Measurements from ENCODE around the gene SATB2. TPM values are rescaled to one million over a fixed set of nuclear protein-coding genes. Genes with fewer than 3 reads are reported as not detected.

The SATB2 gene
- total RNA-seq, 1 experiment from 2014 or later = 13.8 TPM

DNA sequence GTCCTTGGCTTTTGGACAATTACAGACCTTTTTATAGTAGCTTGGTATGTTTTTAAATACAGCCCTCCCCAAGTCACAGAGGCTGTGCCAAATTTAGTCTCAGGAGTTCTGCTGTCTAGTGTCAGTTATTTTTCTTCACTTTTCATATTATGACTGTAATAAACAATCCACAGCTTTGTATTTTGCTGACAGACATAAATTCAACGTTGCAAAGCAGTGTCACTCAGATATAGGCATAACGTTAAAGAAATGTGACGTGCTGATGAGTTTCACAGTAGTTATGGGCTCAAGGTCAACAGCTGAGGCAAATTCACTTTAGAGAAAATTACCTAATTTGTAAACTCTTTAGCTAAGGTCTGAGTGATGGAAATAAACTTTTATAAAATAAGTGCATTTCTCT, 151.6 kb downstream of the SATB2 start:
- ChIA-PET RAD21 (ENCODE audit: low non-redundant PET in 1 of 2, low total read pairs in 2 of 2, uncharacterized antibody in 2 of 2, unreplicated experiment in 2 of 2) (no interaction called here), CTCF (no interaction called here), POLR2A (no interaction called here)
- Histone ChIP-seq H3K27me3 (ENCODE audit: insufficient read depth, low read length) (no peaks in the 10 kb centered on the region), H3K4me3 (replicated peaks in 1 of 2; ENCODE audit: low read depth in 1 of 2, low read length in 2 of 2) (no peak overlapping the region), H3K36me3 (ENCODE audit: control insufficient read depth in 1 of 2, insufficient read depth in 2 of 2, low read length in 2 of 2) (peaks cover 4% of the 10 kb centered on the region in 2 experiments; a peak in 2 of 4 replicates), H3K9me2 (ENCODE audit: insufficient read depth) (no peaks in the 10 kb centered on the region), H2AFZ (ENCODE audit: low read depth, low read length, poor library complexity, severe bottlenecking) (no peak overlapping the region), H3K27ac (ENCODE audit: low read depth, low read length) (no peak overlapping the region), H3K4me2 (ENCODE audit: low read length) (no peak overlapping the region), H4K20me1 (ENCODE audit: insufficient read depth) (no peaks in the 10 kb centered on the region; the same call in 1 of the 2 replicates), H3K4me1 (ENCODE audit: control insufficient read depth in 1 of 2, insufficient read depth in 2 of 2, low read length in 2 of 2) (no peaks in the 10 kb centered on the region), H3K79me2 (ENCODE audit: insufficient read depth, low read length) (no peaks in the 10 kb centered on the region), H3K9ac (ENCODE audit: low read length) (no peak overlapping the region), H3K9me3 (ENCODE audit: control insufficient read depth in 1 of 2, insufficient read depth in 1 of 2, low read depth in 1 of 2, low read length in 2 of 2) (no peaks in the 10 kb centered on the region)
- no TSS peak for BruUV-seq (replicated peaks)
- no peak for ATAC-seq
- TF ChIP-seq, protein P1, sequence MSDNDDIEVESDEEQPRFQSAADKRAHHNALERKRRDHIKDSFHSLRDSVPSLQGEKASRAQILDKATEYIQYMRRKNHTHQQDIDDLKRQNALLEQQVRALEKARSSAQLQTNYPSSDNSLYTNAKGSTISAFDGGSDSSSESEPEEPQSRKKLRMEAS (IDR thresholded peaks at IDR 0.05) = no peak
- TF ChIP-seq CBX3 (IDR thresholded peaks at IDR 0.05; ENCODE audit: low read depth) (no peak), ZNF274 (IDR thresholded peaks at IDR 0.05; ENCODE audit: low read depth, low read length) (no peak), EGR1 (IDR thresholded peaks at IDR 0.05; ENCODE audit: low read depth) (no peak), TCF7L2 (IDR thresholded peaks at IDR 0.05; ENCODE audit: borderline replicate concordance, extremely low read depth, insufficient read depth, insufficient read length) (no peak), EZH2 (IDR thresholded peaks at IDR 0.05) (no peak), FOSL1 (IDR thresholded peaks at IDR 0.05; ENCODE audit: low read depth) (no peak), ELF1 (IDR thresholded peaks at IDR 0.05; ENCODE audit: borderline replicate concordance, low read depth) (no peak), SIN3A (IDR thresholded peaks at IDR 0.05; ENCODE audit: low read depth) (no peak), RAD21 (IDR thresholded peaks at IDR 0.05; ENCODE audit: low read depth) (no peak)
- TF ChIP-seq, protein P2, sequence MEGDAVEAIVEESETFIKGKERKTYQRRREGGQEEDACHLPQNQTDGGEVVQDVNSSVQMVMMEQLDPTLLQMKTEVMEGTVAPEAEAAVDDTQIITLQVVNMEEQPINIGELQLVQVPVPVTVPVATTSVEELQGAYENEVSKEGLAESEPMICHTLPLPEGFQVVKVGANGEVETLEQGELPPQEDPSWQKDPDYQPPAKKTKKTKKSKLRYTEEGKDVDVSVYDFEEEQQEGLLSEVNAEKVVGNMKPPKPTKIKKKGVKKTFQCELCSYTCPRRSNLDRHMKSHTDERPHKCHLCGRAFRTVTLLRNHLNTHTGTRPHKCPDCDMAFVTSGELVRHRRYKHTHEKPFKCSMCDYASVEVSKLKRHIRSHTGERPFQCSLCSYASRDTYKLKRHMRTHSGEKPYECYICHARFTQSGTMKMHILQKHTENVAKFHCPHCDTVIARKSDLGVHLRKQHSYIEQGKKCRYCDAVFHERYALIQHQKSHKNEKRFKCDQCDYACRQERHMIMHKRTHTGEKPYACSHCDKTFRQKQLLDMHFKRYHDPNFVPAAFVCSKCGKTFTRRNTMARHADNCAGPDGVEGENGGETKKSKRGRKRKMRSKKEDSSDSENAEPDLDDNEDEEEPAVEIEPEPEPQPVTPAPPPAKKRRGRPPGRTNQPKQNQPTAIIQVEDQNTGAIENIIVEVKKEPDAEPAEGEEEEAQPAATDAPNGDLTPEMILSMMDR (IDR thresholded peaks at IDR 0.05 in 2 of 3, conservative IDR thresholded peaks at IDR 0.05 in 1 of 3; ENCODE audit: borderline replicate concordance in 1 of 3, insufficient read depth in 1 of 3, low read depth in 2 of 3, low read length in 2 of 3) = no peak
- TF ChIP-seq, protein P3, sequence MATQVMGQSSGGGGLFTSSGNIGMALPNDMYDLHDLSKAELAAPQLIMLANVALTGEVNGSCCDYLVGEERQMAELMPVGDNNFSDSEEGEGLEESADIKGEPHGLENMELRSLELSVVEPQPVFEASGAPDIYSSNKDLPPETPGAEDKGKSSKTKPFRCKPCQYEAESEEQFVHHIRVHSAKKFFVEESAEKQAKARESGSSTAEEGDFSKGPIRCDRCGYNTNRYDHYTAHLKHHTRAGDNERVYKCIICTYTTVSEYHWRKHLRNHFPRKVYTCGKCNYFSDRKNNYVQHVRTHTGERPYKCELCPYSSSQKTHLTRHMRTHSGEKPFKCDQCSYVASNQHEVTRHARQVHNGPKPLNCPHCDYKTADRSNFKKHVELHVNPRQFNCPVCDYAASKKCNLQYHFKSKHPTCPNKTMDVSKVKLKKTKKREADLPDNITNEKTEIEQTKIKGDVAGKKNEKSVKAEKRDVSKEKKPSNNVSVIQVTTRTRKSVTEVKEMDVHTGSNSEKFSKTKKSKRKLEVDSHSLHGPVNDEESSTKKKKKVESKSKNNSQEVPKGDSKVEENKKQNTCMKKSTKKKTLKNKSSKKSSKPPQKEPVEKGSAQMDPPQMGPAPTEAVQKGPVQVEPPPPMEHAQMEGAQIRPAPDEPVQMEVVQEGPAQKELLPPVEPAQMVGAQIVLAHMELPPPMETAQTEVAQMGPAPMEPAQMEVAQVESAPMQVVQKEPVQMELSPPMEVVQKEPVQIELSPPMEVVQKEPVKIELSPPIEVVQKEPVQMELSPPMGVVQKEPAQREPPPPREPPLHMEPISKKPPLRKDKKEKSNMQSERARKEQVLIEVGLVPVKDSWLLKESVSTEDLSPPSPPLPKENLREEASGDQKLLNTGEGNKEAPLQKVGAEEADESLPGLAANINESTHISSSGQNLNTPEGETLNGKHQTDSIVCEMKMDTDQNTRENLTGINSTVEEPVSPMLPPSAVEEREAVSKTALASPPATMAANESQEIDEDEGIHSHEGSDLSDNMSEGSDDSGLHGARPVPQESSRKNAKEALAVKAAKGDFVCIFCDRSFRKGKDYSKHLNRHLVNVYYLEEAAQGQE (IDR thresholded peaks at IDR 0.05; ENCODE audit: low read depth) = no peak
- TF ChIP-seq, protein P4, sequence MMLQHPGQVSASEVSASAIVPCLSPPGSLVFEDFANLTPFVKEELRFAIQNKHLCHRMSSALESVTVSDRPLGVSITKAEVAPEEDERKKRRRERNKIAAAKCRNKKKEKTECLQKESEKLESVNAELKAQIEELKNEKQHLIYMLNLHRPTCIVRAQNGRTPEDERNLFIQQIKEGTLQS (IDR thresholded peaks at IDR 0.05) = no peak
- intact Hi-C loops (cut with micrococcal nuclease) = no loop called here
- no peak for DNase-seq (ENCODE audit: low read depth, low spot score)

Data from HCT116 (cell line).